K562 (cell line): ENCODE measurements around the gene ZSCAN12. TPM values are rescaled to one million over a fixed set of nuclear protein-coding genes. Genes with fewer than 3 reads are reported as not detected.

Experiments used
- ATAC-seq: fragments of 200-7000 bp; cut with Tn5 transposase; 3 replicates; pipeline ENCODE4 v1.9.1; 2020; ENCODE audit warnings: moderate library complexity
- BruUV-seq: library from RNA; stranded (reverse); fragments of 400-500 nt; replicated peaks from 2 replicates; lab custom pipeline; 2021; lab: Mats Ljungman, UMichigan
- CTCF ChIA-PET: fragments of 300-600 bp; formaldehyde crosslinking; extraction: SDS; loops from one replicate; lab custom pipeline; 2021; ENCODE audit warnings: low intra/inter-chr PET ratio; lab: Yijun Ruan, JAX
- POLR2A ChIA-PET: fragments of 300-600, 350-650 bp; sonication (Branson Sonifier 250); formaldehyde crosslinking; extraction: SDS; loops from one replicate; lab custom pipeline; 2021; ENCODE audit warnings: antibody characterized with exemption, inconsistent platforms; lab: Yijun Ruan, JAX
- DNase-seq, 4 experiments: peaks; one replicate each; pipeline versions ENCODE4 v3.0.0 to v3.0.0-alpha.2; 2011 to 2018; ENCODE audit warnings: low spot score in 3 of 4, mixed read lengths in 3 of 4; ENCODE audit errors: extremely low read depth in 1 of 4
- FAIRE-seq: peaks from 2 replicates; lab custom pipeline; 2011; peaks lifted over from hg19 to GRCh38; lab: Jason Lieb, UNC
- H2AFZ ChIP-seq: 2 replicates; pipeline ENCODE4 v1.6.0; 2011; ENCODE audit warnings: low read depth, low read length, control low read depth, inconsistent platforms
- H3K27ac ChIP-seq: fragments of 200-600 bp; 3 replicates; pipeline ENCODE4 v1.8.0; 2011; ENCODE audit warnings: low read depth, mild to moderate bottlenecking, control low read depth, inconsistent platforms, low read length, moderate library complexity, mixed read lengths; ENCODE audit errors: extremely low read depth
- H3K27me3 ChIP-seq, 2 experiments: fragments of 300-600 bp in 1 of 2; 2 replicates in 1 of 2; 3 replicates in 1 of 2; pipeline versions ENCODE4 v1.6.0 to v1.8.0; 2011; ENCODE audit warnings: inconsistent platforms in 2 of 2, low read length in 2 of 2, mild to moderate bottlenecking in 1 of 2, mixed read lengths in 1 of 2, moderate library complexity in 1 of 2; ENCODE audit not compliant: control insufficient read depth in 2 of 2, insufficient read depth in 2 of 2
- H3K36me3 ChIP-seq: fragments of 300-600 bp; 3 replicates; pipeline ENCODE4 v1.8.0; 2011; ENCODE audit warnings: mild to moderate bottlenecking, low read length, inconsistent platforms; ENCODE audit not compliant: control insufficient read depth, insufficient read depth
- H3K4me1 ChIP-seq, 2 experiments: fragments of 200-600 bp in 1 of 2; replicated peaks in 1 of 2; 2 replicates in 1 of 2; 3 replicates in 1 of 2; pipeline versions ENCODE4 v1.5.1 to v1.8.0; 2011; ENCODE audit warnings: inconsistent platforms in 2 of 2, low read length in 2 of 2, mild to moderate bottlenecking in 1 of 2, mixed read lengths in 1 of 2, moderate library complexity in 1 of 2; ENCODE audit not compliant: control insufficient read depth in 2 of 2, insufficient read depth in 2 of 2
- H3K4me2 ChIP-seq: 2 replicates; pipeline ENCODE4 v1.6.1; 2011; ENCODE audit warnings: low read length, control low read depth, inconsistent platforms, mixed read lengths; ENCODE audit not compliant: insufficient read depth
- H3K4me3 ChIP-seq: fragments of 200-600 bp; sonication (generic), shearing (Covaris generic); 2 replicates; pipeline ENCODE4 v1.5.1; 2016; ENCODE audit warnings: control low read depth, inconsistent platforms
- H3K79me2 ChIP-seq: fragments of 200-600 bp; 3 replicates; pipeline ENCODE4 v1.8.0; 2011; ENCODE audit warnings: low read length, inconsistent platforms; ENCODE audit not compliant: control insufficient read depth, insufficient read depth
- H3K9ac ChIP-seq, 2 experiments: 2 replicates each; pipeline versions ENCODE4 v1.6.0 to v1.6.1; 2011; ENCODE audit warnings: low read depth in 2 of 2, low read length in 2 of 2, control low read depth in 1 of 2, inconsistent platforms in 1 of 2, mild to moderate bottlenecking in 1 of 2, mixed read lengths in 1 of 2; ENCODE audit not compliant: insufficient read depth in 1 of 2
- H3K9me1 ChIP-seq: one replicate; pipeline ENCODE4 v1.6.0; 2011; ENCODE audit warnings: inconsistent platforms, mild to moderate bottlenecking, low read length, moderate library complexity; ENCODE audit not compliant: control insufficient read depth, insufficient read depth
- H3K9me3 ChIP-seq: replicated peaks from 2 replicates; pipeline ENCODE4 v1.5.1; 2011; ENCODE audit warnings: low read depth, low read length, inconsistent platforms; ENCODE audit not compliant: control insufficient read depth, insufficient read depth
- H4K20me1 ChIP-seq: replicated peaks from 2 replicates; pipeline ENCODE4 v1.6.1; 2011; ENCODE audit warnings: low read length, inconsistent platforms, mixed read lengths; ENCODE audit not compliant: control insufficient read depth, insufficient read depth
- ARNT ChIP-seq, 2 experiments: fragments of 450-650 bp; IDR thresholded peaks; 2 replicates each; pipeline ENCODE4 v1.6.1; 2016; ENCODE audit warnings: mild to moderate bottlenecking in 1 of 2
- BCOR ChIP-seq: fragments of 450-650 bp; IDR thresholded peaks from 2 replicates; pipeline ENCODE4 v1.6.1; 2016
- CTCF ChIP-seq, 3 experiments: IDR thresholded peaks in 2 of 3; conservative IDR thresholded peaks in 1 of 3; 2 replicates each; pipeline ENCODE4 v1.5.1; 2011 to 2012; ENCODE audit warnings: low read length in 3 of 3, mild to moderate bottlenecking in 3 of 3, control low read depth in 2 of 3, improper control_type of control experiment in 1 of 3, inconsistent platforms in 1 of 3, low read depth in 1 of 3, mixed read lengths in 1 of 3, moderate library complexity in 1 of 3; ENCODE audit not compliant: insufficient read depth in 2 of 3
- ELF1 ChIP-seq: fragments of 200-800 bp; sonication (Bioruptor generic); IDR thresholded peaks from 2 replicates; pipeline ENCODE4 v1.6.1; 2016; ENCODE audit warnings: missing genetic modification characterization, missing compliant biosample characterization
- FOSL1 ChIP-seq: fragments of 200-800 bp; sonication (Bioruptor generic); conservative IDR thresholded peaks from 2 replicates; pipeline ENCODE4 v1.6.1; 2016; ENCODE audit warnings: missing genetic modification characterization, missing compliant biosample characterization
- FOXM1 ChIP-seq, 2 experiments: fragments of 450-650 bp in 1 of 2; sonication (generic) in 1 of 2; formaldehyde crosslinking in 1 of 2; IDR thresholded peaks; 2 replicates each; pipeline versions ENCODE4 v1.6.1 to v1.9.0; 2017 to 2022; ENCODE audit warnings: low read depth in 2 of 2, mild to moderate bottlenecking in 2 of 2, missing genetic modification reagents in 1 of 2, moderate library complexity in 1 of 2
- HIVEP1 ChIP-seq: fragments of 250-450 bp; sonication (Bioruptor Pico); IDR thresholded peaks from 2 replicates; pipeline ENCODE4 v1.4.0; 2020; ENCODE audit warnings: mild to moderate bottlenecking
- MAX ChIP-seq: sonication (generic); formaldehyde crosslinking; IDR thresholded peaks from 2 replicates; pipeline ENCODE4 v1.9.0; 2022; ENCODE audit warnings: mild to moderate bottlenecking, missing genetic modification reagents
- NFRKB ChIP-seq: fragments of 450-650 bp; IDR thresholded peaks from 2 replicates; pipeline ENCODE4 v1.6.1; 2016; ENCODE audit warnings: low read depth
- POLR2G ChIP-seq: fragments of 200-400 bp; formaldehyde crosslinking; IDR thresholded peaks from 2 replicates; pipeline ENCODE4 v1.6.1; 2017; ENCODE audit warnings: low read depth, mild to moderate bottlenecking, antibody characterized with exemption, low read length, moderate library complexity
- SMAD4 ChIP-seq: fragments of 250-450 bp; sonication (Bioruptor Pico); conservative IDR thresholded peaks from 2 replicates; pipeline ENCODE4 v1.8.0; 2021; ENCODE audit warnings: inconsistent platforms, mild to moderate bottlenecking, moderate library complexity
- TEAD4 ChIP-seq, 2 experiments: sonication (generic) in 1 of 2; formaldehyde crosslinking in 1 of 2; IDR thresholded peaks; 2 replicates each; pipeline versions ENCODE4 v1.6.1 to v1.8.0; 2012 to 2022; ENCODE audit warnings: borderline replicate concordance in 1 of 2, inconsistent platforms in 1 of 2, low read length in 1 of 2, mild to moderate bottlenecking in 1 of 2, missing genetic modification reagents in 1 of 2
- ZNF644 ChIP-seq: fragments of 200-800 bp; sonication (Bioruptor generic); IDR thresholded peaks from 2 replicates; pipeline ENCODE4 v1.6.1; 2016; ENCODE audit warnings: low read depth, missing genetic modification characterization, missing compliant biosample characterization
- WGBS: fragments of 100-300 bp; shearing (Covaris generic); methylation state at CpG from one replicate; pipeline ENCODE4 v1.1.6; 2016; ENCODE audit warnings: low coverage, mixed read lengths; ENCODE audit not compliant: insufficient coverage; ENCODE audit errors: missing lambda C conversion rate; 5-methylcytosine and 5-hydroxymethylcytosine counted together
- in situ Hi-C: fragments of 300-500 bp; cut with MboI; formaldehyde crosslinking; loops from 4 replicates; pipeline ENCODE4 v1.15.0; 2018; ENCODE audit warnings: inconsistent platforms, mixed read lengths
- intact Hi-C: fragments of 100-400 bp; cut with micrococcal nuclease; formaldehyde crosslinking; loops from 2 replicates; pipeline ENCODE4 v1.14.2; 2022
- polyA plus RNA-seq, 8 experiments: library from polyadenylated mRNA; depleted of rRNA in 4 of 8; stranded (reverse) in 5 of 8; unstranded in 3 of 8; fragments of >200 nt; fragmentation: Nextera tagmentation in 2 of 8; fragmentation: Illumina TruSeq in 1 of 8; extraction: Ambion mirVana in 2 of 8; extraction: Trizol in 1 of 8; gene quantifications; 2 replicates each; pipeline versions ENCODE4 v1.2.1 to v1.2.3, GENCODE V29; 2011 to 2014; ENCODE audit warnings: inconsistent platforms in 1 of 8, missing spikeins in 1 of 8
- total RNA-seq, 7 experiments: library from RNA; depleted of rRNA in 6 of 7; stranded (reverse); fragments of >200 nt in 6 of 7; fragmentation: Illumina TruSeq in 2 of 7; extraction: Trizol in 2 of 7; gene quantifications; 2 replicates each; pipeline versions ENCODE4 v1.2.1 to v1.2.3, GENCODE V29; 2011 to 2021; ENCODE audit warnings: low replicate concordance in 1 of 7

Gene ZSCAN12
- total and polyA plus RNA-seq, 9 of the 15 experiments (the other 6 are each of a cell fraction or from before 2014, with no cell fraction given): 2.5 to 19.6 (median 12.5) TPM

DNA sequence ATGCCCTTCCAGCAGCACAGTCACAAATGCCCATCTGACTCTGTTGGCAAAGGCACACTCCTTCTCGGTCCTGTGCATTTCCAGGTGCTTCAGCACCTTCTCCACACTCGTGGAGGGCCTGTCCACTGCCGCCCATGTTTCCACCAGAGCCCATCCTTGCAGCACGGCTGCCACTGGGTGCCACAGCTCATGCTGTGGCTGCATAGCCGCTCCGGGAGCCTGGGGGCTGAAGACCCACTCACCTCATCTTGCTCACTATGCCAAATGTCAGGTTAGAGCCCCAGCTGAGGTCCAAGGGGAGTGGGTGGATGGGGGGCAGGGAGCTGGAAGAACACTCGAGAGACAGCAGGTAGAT, 42.9 kb downstream of the ZSCAN12 start (continued):
- TF ChIP-seq POLR2G: peak; percentile 31; the same call in 1 of the 2 replicates
- no peak for TF ChIP-seq NFRKB
- peak; percentile 45; the same call in 1 of the 2 replicates for TF ChIP-seq MAX
- peak; percentile 8; the same call in 1 of the 2 replicates for TF ChIP-seq ELF1 (tag)
- TF ChIP-seq, all 486 proteins: peak for 10

- peak; percentile 73 to 94 (median 75) for DNase-seq
- Histone ChIP-seq H3K36me3 (peaks cover 24% of the 10 kb centered on the region), H3K4me3 (peak overlapping the region; percentile 42), H4K20me1 (no peaks in the 10 kb centered on the region), H3K27ac (peak overlapping the region; percentile 76), H3K9me1 (no peaks in the 10 kb centered on the region), H3K27me3 (no peaks in the 10 kb centered on the region; a peak in 1 of 5 replicates), H3K4me1 (peaks cover 44 to 49% of the 10 kb centered on the region in 2 experiments), H3K9ac (peak overlapping the region; percentile 68 to 79), H3K79me2 (peaks cover 69% of the 10 kb centered on the region), H3K9me3 (no peaks in the 10 kb centered on the region; the same call in 1 of the 2 replicates), H3K4me2 (peak overlapping the region; percentile 95), H2AFZ (peak overlapping the region; percentile 84)
- BruUV-seq: no TSS peak
- ATAC-seq: peak; percentile 80
- POLR2A ChIA-PET: interaction anchor here (0.5 to 5.3 kb wide), 35 partner anchors 9 to 1975 kb away, joined by 3 to 80 read pairs (median 4); partner anchors contain the start of genes PGBD1, ZKSCAN8, ZSCAN26 and ZSCAN31
- in situ Hi-C loops: loop anchor here (5.0 kb wide), 1 partner anchor 219 kb away; no protein-coding TSS in a partner anchor
- CTCF ChIA-PET: interaction anchor here (0.6 to 1.7 kb wide), 8 partner anchors 132 to 1194 kb away, joined by 3 to 12 read pairs (median 3); no protein-coding TSS in a partner anchor
- intact Hi-C loops: loop anchor here (1.0 to 10.0 kb wide), 5 partner anchors 135 to 521 kb away; a partner anchor contains a TSS
- WGBS: 4% methylated on average over 19 of the region's 19 CpGs
- FAIRE-seq: peak; percentile 94
- TF ChIP-seq BCOR (peak; percentile 41; the same call in 1 of the 2 replicates), FOXM1 (IDR thresholded peaks at IDR 0.05; ENCODE audit: low read depth) (0 out of 2 replicates have a peak, but pooled peaks have one; percentile 18), FOXM1 (CRISPR knock-in tag; IDR thresholded peaks at IDR 0.05; ENCODE audit: low read depth) (no peak; the same call in 1 of the 2 replicates), SMAD4 (CRISPR knock-in tag) (0 out of 2 replicates have a peak, but pooled peaks have one; percentile 20), TEAD4 (IDR thresholded peaks at IDR 0.05; ENCODE audit: low read length) (peak; percentile 62), TEAD4 (CRISPR knock-in tag; IDR thresholded peaks at IDR 0.05; ENCODE audit: borderline replicate concordance) (no peak), ZNF644 (tag) (peak; percentile 54; the same call in 1 of the 2 replicates), ARNT (IDR thresholded peaks at IDR 0.05) (peak in 1 of 2 experiments; percentile 44; a peak in 1 of 4 replicates), CTCF (IDR thresholded peaks at IDR 0.05 in 2 of 3, conservative IDR thresholded peaks at IDR 0.05 in 1 of 3; ENCODE audit: insufficient read depth in 2 of 3, low read depth in 1 of 3, low read length in 3 of 3) (peak; percentile 79 to 95 (median 84)), HIVEP1 (CRISPR knock-in tag) (no peak), FOSL1 (tag) (peak; percentile 22)
Measured at GRCh38 chr6:28355743-28356665, 43.5 kb downstream of the ZSCAN12 start.
